NCI-H2196 (cell line): ENCODE measurements around the gene NDUFV1.
"Not testable (repeated sequence)": the region's sequence is repeated elsewhere in the genome, so short reads cannot be mapped to it uniquely, and the experiment has no call there.

Experiments
- DNase-seq: peaks from one replicate; lab custom pipeline; 2025; ENCODE audit not compliant: unreplicated experiment; lab: John Stamatoyannopoulos, UW

NDUFV1 gene

DNA sequence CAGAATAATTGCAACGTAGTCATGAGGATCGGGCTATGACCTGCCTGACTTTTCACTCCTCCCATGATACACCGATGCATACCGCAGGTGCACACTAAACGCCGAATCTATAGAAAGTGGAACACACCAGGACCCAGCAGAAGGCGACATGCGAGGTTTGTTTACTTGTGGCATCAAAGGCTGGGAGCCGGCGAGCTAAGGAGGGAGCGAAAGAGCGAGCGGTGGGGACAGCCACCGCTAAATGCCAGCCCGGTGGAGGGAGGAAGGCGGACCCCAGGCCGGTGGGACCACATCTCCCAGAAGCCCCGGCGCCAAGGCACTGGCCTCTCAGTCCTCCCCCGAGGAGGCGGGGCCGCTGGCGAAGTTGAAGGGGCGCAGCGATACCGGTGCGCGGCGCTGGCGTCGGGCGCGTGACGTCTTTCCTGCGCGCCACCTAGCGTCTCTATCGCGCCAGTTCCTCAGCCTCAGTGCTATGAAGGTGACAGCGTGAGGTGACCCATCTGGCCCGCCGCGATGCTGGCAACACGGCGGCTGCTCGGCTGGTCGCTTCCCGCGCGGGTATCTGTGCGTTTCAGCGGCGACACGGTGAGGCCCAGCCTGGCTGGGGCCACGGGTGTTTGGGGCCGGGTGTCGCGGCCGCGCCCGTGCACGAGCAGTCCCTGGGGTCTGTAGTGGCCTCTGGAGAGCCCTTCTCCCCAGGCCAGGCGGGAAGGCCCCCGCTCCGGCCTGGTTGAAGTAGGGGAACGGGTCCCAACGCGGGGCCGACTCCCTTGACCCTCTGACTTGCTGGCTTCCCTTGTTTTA, at the start of gene NDUFV1:
Gene NDUFV1 (plus strand): TSS at position 445 of the 804 bp plus-strand sequence. CDS start 69 bp downstream, at position 514.
- DNase-seq: peak; percentile 98

DNA sequence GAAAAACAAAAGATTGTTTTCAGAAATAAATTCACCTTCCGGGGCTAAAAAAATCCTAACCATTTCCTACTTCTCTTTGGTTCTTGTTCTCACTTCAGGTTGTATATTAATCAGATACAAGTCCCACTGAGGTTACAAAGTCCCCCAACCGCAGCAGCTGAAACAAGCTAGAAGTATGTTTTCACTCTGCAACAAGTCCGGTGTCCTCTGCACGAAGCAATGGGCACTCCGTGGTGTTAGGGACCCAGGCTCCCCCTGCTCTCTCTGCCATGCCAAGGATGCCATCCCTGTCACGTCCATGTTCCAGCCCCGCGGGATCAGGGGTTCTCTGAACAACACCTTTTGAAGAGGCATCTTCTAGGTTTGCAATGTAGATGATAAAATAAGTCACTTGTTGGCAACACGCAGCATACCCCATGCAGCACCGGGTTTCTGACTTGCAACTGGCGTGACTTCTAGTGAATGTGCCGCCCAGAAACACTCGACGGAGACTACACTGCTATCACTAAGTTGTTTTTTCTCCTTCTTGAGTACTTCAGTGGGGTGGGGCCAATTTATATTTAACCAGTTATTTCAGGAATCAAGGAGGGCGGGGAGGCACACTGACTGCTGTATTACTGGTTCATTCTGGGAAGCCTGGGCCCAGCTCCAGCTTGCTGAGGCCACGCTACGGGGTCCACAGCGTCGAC, 48.5 kb upstream of the NDUFV1 start:
- no peak for DNase-seq

DNA sequence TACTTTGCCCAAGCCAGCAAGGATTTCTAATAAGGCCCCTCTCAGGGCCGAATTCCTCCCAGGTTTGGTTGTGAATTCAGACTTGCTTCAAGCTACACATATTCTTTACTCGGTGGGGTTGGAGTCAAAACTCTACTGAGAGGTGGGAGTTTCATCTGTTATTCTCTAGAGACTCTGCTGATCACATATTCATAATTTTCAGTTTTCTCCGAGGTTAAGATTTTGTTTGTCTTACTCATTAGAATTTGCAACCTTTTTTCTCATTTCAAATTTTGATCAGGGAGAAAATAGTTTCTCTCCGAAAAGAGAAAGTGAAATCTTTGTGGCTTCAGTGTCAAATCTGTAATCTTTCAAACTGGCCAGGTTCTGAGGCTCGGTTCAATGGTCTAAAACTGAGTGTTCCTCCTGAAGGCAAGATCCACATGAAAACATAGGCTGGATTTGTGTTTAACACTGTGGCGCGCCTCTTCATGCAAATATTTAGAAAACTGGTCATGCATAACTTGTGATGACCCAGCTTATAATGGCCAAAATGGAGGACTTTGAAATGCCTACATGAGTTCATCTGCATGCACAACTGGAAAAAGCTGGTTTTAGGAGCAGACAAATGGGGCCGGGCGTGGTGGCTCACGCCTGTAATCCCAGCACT, 44.6 kb upstream of the NDUFV1 start:
- no peak for DNase-seq

DNA sequence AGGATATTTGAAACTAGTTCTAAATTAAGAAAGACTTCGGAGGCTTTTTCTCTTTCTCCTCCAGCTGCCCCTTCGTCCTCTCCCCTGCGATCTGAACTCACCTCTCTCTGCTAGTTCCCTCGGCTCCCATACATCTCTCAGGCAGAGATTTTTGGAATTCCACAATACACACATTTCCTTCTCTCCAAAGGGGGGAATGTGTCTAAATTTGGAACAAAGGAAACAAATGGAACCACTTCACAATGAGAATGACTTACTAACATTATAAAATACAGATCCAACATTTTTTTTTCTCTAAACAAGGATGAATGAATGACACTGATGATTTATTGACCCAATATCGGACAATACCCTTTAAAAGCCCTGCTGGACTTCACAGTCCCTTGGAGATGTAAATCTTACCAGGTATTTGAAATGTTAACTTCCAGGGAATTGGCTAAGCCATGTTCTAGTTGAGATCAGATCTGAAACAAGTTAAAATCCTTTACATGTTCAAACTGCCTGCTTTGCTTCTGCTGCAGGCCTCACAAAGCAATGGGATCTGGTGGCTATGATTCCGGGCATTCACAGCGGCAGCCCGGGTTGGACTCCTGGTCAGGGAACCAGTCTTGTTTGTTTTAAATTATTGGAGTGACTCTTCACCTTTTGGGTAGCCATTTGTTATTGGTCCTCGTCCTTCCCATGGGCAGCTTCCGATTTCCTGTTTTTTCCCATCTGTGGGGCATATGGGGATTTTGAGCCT, 43.6 kb upstream of the NDUFV1 start:
- DNase-seq: no peak

DNA sequence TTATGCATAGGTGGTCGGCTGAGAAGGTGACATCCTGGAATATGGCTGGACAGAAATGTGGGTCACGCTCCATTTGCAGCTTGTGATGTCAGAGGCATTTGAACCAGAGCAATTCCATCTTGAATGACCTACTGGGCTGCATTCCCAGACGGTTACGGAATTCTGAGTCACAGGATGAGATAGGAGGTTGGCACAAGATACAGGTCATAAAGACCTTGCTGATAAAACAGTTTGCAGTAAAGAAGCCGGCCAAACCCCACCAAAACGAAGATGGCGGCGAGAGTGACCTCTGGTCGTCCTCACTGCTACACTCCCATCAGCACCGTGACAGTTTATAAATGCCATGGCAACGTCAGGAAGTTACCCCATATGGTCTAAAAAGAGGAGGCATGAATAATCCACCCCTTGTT, 43.0 kb upstream of the NDUFV1 start:
- not testable (repeated sequence) for DNase-seq

DNA sequence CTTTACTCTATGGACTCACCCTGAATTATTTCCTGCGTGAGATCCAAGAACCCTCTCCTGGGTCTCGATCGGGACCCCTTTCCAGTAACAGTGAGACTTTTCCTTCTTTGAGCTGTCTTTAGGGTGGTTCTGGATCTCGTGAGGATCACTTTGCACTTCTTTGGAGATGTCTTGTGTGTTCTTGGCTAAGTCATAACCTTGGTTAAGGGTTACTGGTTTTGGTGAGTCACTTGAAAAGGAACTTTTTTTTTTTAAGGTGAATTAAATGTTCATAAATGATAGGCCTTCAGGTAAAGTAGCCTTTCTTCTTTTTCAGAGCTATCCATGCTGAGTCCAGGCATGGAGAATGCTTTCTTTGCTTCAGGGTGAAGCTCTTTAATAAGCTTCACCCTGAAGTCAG, 42.5 kb upstream of the NDUFV1 start:
- no peak for DNase-seq

DNA sequence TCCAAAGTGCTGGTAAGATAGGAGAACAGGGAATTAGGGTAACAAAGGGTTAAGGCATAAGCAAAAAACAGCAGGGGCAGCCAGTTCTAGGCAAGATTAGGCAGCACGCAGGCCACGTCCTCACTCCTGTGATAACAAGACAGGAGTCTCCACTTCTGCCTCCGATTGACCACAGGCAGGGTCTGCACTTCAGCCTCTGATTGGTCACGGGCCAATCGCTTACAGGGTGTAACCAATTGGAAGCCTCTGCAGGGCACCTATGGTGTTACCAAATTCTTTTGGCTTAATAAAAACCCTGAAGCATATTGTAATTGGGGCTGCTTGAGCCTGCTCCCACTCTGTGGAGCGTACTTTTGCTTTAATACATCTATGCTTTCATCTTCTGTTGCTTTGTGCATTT, 35.3 kb upstream of the NDUFV1 start:
- no peak for DNase-seq

DNA sequence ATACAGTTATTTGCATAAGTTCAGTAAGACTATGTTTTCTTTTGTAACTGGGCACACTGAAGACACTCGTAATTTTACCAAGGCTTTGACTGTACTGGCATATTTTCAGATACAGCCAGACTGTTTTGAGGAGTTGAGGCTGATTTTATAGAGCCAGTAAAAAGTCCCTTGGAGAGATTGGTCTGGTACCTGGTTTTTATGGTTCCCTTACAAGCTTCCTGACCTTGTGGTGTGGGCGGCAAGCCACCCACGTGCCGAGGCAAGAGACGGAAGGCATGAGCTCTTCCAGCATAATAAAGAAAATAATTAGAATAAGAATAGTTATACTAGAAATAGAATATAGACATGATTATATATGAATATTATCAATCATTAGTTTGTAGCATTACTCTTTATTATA, 34.4 kb upstream of the NDUFV1 start:
- DNase-seq: no peak

DNA sequence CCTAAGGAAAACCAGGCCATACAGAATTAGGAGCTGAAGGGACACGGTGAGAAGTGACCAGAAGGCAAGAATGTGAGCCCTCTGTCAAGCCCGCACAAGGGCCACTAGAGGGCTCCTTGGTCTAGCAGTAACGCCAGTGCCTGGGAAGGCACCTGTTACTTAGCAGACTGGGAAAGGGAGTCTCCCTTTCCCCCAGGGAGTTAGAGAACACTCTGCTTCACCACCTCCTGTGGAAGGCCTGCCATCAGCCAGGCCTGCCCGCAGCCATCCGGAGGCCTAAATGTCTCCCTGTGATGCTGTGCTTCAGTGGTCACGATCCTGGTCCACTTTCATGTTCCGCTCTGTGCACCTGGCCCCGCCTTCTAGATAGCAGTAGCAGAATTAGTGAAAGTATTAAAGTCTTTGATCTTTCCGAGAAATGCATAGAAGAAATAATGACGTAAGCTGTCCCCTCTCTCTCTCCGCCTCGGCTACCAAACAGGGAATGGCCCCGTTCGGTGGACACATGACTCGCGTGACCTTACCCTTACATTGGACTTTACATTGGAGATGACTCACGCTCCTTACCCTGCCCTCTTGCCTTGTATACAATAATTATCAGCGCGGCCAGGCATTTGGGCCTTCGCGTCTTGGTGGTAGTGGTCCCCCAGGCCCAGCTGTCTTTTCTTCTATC, 33.9 kb upstream of the NDUFV1 start:
- DNase-seq: peak; percentile 70

DNA sequence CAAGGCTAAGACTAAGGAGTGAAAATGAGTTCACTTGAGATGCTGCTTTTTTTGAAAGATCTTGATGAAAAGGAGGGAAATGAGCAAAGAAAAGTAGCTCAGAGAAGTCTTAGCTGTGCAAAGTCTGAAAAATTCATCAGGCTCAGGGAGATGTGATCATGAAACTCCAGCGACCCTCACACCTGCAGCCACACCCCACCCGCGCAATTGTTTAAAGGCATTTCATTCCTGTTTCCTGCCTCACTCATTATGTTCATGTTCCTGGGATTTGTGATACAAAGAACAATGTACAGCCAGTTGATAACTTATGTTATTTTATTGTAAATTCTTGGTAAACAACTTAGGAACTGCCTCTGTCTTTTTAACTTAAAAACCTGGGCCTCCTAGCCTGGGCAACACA, 31.8 kb upstream of the NDUFV1 start:
- no peak for DNase-seq

DNA sequence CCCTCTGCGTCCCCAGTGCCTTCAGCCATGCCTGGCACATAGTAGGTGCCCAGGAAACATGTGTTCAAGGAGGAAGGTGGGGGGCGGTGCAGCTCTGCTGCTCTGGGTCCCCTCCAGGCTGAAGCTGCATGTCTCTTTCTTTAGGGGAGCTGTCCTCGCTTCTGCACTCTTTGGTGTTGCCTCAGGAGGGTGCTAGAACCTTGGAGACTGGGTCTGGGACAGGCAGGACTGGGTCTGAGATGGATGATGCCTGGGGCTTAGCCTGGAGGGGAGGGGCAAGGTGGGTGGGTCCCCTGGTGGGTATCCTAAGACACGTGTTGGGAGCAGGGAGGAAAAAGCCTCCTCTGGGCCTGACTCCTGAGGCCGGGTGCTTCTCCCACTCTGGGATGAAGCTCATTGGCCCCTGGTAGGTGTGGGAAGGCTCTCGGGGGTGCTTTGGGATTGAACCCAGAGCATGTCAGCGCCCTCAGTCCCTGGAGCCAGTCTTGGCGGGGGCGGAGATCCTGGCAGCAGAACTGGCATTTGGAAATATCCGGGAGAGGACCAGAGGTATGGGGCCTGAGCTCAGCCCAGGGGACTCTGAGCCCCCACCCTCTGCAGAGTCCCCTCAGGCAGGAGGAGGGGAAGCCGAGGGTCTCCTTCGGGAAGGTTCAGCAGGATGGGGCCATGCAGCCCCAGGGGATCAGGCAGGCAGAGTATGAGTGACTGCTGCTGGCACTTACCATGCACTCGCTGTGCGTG, 29.8 kb upstream of the NDUFV1 start:
- no peak for DNase-seq

DNA sequence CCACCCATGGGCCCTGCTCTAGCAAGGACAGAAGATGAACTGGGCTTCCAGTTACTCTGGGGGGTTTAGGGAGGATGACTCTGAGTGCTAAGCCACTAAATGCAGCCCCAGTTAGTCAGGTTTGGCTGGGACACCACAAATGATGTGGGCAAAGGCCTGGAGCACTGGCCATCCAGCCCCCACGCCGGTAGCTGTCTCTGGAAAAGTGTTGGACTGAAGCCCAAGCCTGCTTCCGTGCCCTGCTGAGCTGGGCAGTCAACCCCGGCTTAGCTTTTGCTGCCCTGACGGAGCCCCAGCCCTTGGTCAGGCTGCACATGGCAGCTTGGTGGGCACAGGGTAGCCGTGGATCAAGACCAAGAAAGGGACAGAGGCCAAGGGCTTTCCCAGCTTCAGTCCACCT, 28.8 kb upstream of the NDUFV1 start:
- no peak for DNase-seq

DNA sequence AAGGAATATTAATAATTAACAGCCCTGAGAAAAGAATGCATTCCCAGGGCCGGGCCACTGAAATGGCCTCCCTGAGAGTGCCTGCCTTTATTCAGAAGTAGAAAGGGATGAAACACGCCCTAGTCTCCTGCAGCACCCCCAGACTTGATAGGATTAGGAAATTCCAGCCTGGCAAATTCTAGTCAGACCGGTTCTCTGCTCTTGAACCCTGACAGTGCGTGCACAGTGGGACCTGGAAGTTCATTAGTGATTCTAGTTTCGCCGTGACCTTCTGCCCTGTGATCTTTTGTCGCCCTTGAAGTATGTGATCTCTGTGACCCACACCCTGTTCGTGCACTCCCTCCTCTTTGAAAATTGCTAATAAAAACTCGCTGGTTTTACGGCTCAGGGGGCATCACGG, 25.3 kb upstream of the NDUFV1 start:
- DNase-seq: no peak

DNA sequence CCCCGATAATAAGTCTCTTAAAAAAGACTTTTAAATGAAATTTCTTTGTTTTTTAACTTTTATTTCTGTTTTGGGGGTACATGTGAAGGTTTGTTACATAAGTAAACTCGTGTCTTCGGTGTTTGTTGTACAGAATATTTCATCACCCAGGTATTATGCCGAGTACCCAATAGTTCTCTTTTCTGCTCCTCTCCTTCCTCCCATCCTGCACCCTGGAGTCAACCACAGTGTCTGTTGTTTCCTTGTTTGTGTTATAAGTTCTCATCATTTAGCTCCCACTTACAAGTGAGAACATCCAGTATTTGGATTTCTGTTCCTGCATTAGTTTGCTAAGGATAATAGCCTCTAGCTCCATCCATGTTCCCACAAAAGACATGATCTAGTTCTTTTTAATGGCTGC, 24.7 kb upstream of the NDUFV1 start:
- no peak for DNase-seq

DNA sequence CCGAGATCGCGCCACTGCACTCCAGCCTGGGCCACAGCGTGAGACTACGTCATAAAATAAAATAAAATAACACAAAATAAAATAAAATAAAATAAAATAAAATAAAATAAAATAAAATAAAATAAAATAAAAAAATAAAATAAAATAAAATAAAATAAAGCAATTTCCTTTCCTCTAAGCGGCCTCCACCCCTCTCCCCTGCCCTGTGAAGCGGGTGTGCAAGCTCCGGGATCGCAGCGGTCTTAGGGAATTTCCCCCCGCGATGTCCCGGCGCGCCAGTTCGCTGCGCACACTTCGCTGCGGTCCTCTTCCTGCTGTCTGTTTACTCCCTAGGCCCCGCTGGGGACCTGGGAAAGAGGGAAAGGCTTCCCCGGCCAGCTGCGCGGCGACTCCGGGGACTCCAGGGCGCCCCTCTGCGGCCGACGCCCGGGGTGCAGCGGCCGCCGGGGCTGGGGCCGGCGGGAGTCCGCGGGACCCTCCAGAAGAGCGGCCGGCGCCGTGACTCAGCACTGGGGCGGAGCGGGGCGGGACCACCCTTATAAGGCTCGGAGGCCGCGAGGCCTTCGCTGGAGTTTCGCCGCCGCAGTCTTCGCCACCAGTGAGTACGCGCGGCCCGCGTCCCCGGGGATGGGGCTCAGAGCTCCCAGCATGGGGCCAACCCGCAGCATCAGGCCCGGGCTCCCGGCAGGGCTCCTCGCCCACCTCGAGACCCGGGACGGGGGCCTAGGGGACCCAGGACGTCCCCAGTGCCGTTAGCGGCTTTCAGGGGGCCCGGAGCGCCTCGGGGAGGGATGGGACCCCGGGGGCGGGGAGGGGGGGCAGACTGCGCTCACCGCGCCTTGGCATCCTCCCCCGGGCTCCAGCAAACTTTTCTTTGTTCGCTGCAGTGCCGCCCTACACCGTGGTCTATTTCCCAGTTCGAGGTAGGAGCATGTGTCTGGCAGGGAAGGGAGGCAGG, 23.2 kb upstream of the NDUFV1 start, which contains the start of gene GSTP1:
Gene GSTP1 (plus strand): TSS at position 566 of the 958 bp plus-strand sequence. CDS start 32 bp downstream, at position 598.
- peak; percentile 90 for DNase-seq

DNA sequence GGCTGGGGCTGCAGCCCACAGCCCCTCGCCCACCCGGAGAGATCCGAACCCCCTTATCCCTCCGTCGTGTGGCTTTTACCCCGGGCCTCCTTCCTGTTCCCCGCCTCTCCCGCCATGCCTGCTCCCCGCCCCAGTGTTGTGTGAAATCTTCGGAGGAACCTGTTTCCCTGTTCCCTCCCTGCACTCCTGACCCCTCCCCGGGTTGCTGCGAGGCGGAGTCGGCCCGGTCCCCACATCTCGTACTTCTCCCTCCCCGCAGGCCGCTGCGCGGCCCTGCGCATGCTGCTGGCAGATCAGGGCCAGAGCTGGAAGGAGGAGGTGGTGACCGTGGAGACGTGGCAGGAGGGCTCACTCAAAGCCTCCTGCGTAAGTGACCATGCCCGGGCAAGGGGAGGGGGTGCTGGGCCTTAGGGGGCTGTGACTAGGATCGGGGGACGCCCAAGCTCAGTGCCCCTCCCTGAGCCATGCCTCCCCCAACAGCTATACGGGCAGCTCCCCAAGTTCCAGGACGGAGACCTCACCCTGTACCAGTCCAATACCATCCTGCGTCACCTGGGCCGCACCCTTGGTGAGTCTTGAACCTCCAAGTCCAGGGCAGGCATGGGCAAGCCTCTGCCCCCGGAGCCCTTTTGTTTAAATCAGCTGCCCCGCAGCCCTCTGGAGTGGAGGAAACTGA, 22.4 kb upstream of the NDUFV1 start:
- peak; percentile 69 for DNase-seq

DNA sequence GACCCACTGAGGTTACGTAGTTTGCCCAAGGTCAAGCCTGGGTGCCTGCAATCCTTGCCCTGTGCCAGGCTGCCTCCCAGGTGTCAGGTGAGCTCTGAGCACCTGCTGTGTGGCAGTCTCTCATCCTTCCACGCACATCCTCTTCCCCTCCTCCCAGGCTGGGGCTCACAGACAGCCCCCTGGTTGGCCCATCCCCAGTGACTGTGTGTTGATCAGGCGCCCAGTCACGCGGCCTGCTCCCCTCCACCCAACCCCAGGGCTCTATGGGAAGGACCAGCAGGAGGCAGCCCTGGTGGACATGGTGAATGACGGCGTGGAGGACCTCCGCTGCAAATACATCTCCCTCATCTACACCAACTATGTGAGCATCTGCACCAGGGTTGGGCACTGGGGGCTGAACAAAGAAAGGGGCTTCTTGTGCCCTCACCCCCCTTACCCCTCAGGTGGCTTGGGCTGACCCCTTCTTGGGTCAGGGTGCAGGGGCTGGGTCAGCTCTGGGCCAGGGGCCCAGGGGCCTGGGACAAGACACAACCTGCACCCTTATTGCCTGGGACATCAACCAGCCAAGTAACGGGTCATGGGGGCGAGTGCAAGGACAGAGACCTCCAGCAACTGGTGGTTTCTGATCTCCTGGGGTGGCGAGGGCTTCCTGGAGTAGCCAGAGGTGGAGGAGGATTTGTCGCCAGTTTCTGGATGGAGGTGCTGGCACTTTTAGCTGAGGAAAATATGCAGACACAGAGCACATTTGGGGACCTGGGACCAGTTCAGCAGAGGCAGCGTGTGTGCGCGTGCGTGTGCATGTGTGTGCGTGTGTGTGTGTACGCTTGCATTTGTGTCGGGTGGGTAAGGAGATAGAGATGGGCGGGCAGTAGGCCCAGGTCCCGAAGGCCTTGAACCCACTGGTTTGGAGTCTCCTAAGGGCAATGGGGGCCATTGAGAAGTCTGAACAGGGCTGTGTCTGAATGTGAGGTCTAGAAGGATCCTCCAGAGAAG, 21.6 kb upstream of the NDUFV1 start:
- peak; percentile 64 for DNase-seq
